B cell (primary cell): ENCODE results near the gene RGS19. TPM values are rescaled to one million over a fixed set of nuclear protein-coding genes. Genes with fewer than 3 reads are reported as not detected.

Experiments used
- ATAC-seq: fragments of 200-7000 bp; cut with Tn5 transposase; one replicate; pipeline ENCODE4 v1.10.0; 2021; ENCODE audit warnings: low read depth, mild to moderate bottlenecking, moderate number of reproducible peaks, moderate library complexity
- CTCF ChIA-PET: fragments of 350-600 bp; sonication (Branson Sonifier 250); formaldehyde crosslinking; loops from one replicate; lab custom pipeline; 2021; ENCODE audit warnings: antibody characterized with exemption, inconsistent platforms; lab: Charles Lee
- POLR2A ChIA-PET: fragments of 350-600 bp; sonication (Branson Sonifier 250); formaldehyde crosslinking; loops from one replicate; lab custom pipeline; 2021; ENCODE audit warnings: antibody characterized with exemption; lab: Charles Lee
- DNase-seq: peaks from one replicate; pipeline ENCODE4 v3.0.0; 2013
- H2AFZ ChIP-seq: 2 replicates; pipeline ENCODE4 v1.6.1; 2012; ENCODE audit warnings: mild to moderate bottlenecking, low read depth, low read length; ENCODE audit not compliant: insufficient read depth, poor library complexity, severe bottlenecking
- H3K27ac ChIP-seq, 2 donors: 1 replicate in 1 of 2; 2 replicates in 1 of 2; pipeline ENCODE4 v1.5.1; 2012 to 2013; ENCODE audit warnings: low read length in 2 of 2, mild to moderate bottlenecking in 2 of 2, moderate library complexity in 1 of 2
- H3K27me3 ChIP-seq, 4 experiments: fragments of 200-600 bp in 1 of 4; sonication (generic) in 1 of 4; replicated peaks in 1 of 4; 1 replicate in 2 of 4; 2 replicates in 2 of 4; pipeline versions ENCODE4 v1.6.1 to v1.7.0; 2013 to 2016; ENCODE audit warnings: low read length in 3 of 4, mild to moderate bottlenecking in 2 of 4, mixed read lengths in 1 of 4, moderate library complexity in 1 of 4; ENCODE audit not compliant: insufficient read depth in 4 of 4, control insufficient read depth in 3 of 4; ENCODE audit errors: control extremely low read depth in 1 of 4
- H3K36me3 ChIP-seq, 2 experiments: replicated peaks in 1 of 2; 1 replicate in 1 of 2; 2 replicates in 1 of 2; pipeline versions ENCODE4 v1.6.1 to v1.7.1; 2013; ENCODE audit warnings: low read length in 1 of 2; ENCODE audit not compliant: insufficient read depth in 2 of 2, control insufficient read depth in 1 of 2; ENCODE audit errors: control extremely low read depth in 1 of 2, extremely low read depth in 1 of 2
- H3K4me1 ChIP-seq, 2 donors: fragments of 200-600 bp in 1 of 2; sonication (generic) in 1 of 2; 1 replicate in 1 of 2; 2 replicates in 1 of 2; pipeline versions ENCODE4 v1.5.1 to v1.6.1; 2013 to 2017; ENCODE audit warnings: low read length in 2 of 2; ENCODE audit not compliant: control insufficient read depth in 2 of 2, insufficient read depth in 2 of 2
- H3K4me2 ChIP-seq: replicated peaks from 2 replicates; pipeline ENCODE3; 2012; ENCODE audit warnings: mild to moderate bottlenecking, low read depth, low read length; ENCODE audit not compliant: poor library complexity, severe bottlenecking
- H3K4me3 ChIP-seq, 5 experiments: fragments of 200-600 bp in 1 of 5; sonication (generic) in 1 of 5; 1 replicate in 3 of 5; 2 replicates in 2 of 5; pipeline versions ENCODE4 v1.5.1 to v1.7.0; 2011 to 2016; ENCODE audit warnings: low read length in 4 of 5, mild to moderate bottlenecking in 4 of 5, low read depth in 2 of 5, control low read depth in 1 of 5, moderate library complexity in 1 of 5; ENCODE audit not compliant: insufficient read depth in 1 of 5; ENCODE audit errors: control extremely low read depth in 1 of 5, extremely low read depth in 1 of 5
- H3K79me2 ChIP-seq: fragments of 200-600 bp; sonication (generic); one replicate; pipeline ENCODE4 v1.6.0; 2016; ENCODE audit warnings: low read length; ENCODE audit not compliant: control insufficient read depth, insufficient read depth
- H3K9ac ChIP-seq: fragments of 200-600 bp; sonication (generic); 2 replicates; pipeline ENCODE4 v1.6.1; 2017; ENCODE audit warnings: mild to moderate bottlenecking, low read length, moderate library complexity
- H3K9me3 ChIP-seq, 3 donors: one replicate each; pipeline versions ENCODE4 v1.6.1 to v1.7.1; 2013; ENCODE audit warnings: low read length in 2 of 3; ENCODE audit not compliant: control insufficient read depth in 2 of 3, insufficient read depth in 1 of 3; ENCODE audit errors: control extremely low read depth in 1 of 3
- H4K20me1 ChIP-seq: 2 replicates; pipeline ENCODE4 v1.6.0; 2012; ENCODE audit warnings: mild to moderate bottlenecking, low read length; ENCODE audit not compliant: insufficient read depth, control insufficient read depth, poor library complexity, severe bottlenecking
- H3K27ac Mint-ChIP-seq: one replicate; pipeline ENCODE4 v1.8.0; 2021; ENCODE audit warnings: mixed read lengths
- H3K27me3 Mint-ChIP-seq: one replicate; pipeline ENCODE4 v1.8.0; 2021; ENCODE audit warnings: mixed read lengths
- H3K4me1 Mint-ChIP-seq: one replicate; pipeline ENCODE4 v1.8.0; 2021; ENCODE audit warnings: mixed read lengths
- H3K4me3 Mint-ChIP-seq: one replicate; pipeline ENCODE4 v1.8.0; 2021; ENCODE audit warnings: mixed read lengths
- H3K9me3 Mint-ChIP-seq: one replicate; pipeline ENCODE4 v1.8.0; 2022; ENCODE audit warnings: mixed read lengths; ENCODE audit not compliant: insufficient read depth
- EZH2 ChIP-seq: IDR thresholded peaks from 2 replicates; pipeline ENCODE4 v1.6.1; 2012; ENCODE audit warnings: borderline replicate concordance, low read depth, mild to moderate bottlenecking, moderate library complexity, low read length; ENCODE audit not compliant: insufficient read depth, poor library complexity, severe bottlenecking
- WGBS: methylation state at CpG from one replicate; pipeline ENCODE4 v1.1.5; 2013; ENCODE audit warnings: missing lambda C conversion rate; ENCODE audit not compliant: insufficient coverage; 5-methylcytosine and 5-hydroxymethylcytosine counted together
- intact Hi-C: fragments of 100-400 bp; cut with micrococcal nuclease; formaldehyde crosslinking; loops from one replicate; pipeline ENCODE4 v1.10.0; 2022
- polyA plus RNA-seq: library from polyadenylated mRNA; depleted of rRNA; stranded (reverse); fragments of >200 nt; gene quantifications from 2 replicates; pipeline ENCODE4 v1.2.3, GENCODE V29; 2012
- total RNA-seq, 2 donors: library from RNA; stranded (reverse); fragments of 120-200 nt in 1 of 2; gene quantifications; 1 replicate in 1 of 2; 2 replicates in 1 of 2; pipeline versions ENCODE4 v1.2.3 to v1.2.4, GENCODE V29; 2013 to 2022
- TF ChIP-seq, protein P1 (sequence below): fragments of 200-600 bp; IDR thresholded peaks from one replicate; pipeline ENCODE4 v1.8.0; 2022; ENCODE audit warnings: antibody characterized with exemption, mild to moderate bottlenecking

The RGS19 gene
- total and polyA plus RNA-seq, 2 donors (not counting 1 experiment from before 2014, with no cell fraction given), result 69.4 to 203 TPM

DNA sequence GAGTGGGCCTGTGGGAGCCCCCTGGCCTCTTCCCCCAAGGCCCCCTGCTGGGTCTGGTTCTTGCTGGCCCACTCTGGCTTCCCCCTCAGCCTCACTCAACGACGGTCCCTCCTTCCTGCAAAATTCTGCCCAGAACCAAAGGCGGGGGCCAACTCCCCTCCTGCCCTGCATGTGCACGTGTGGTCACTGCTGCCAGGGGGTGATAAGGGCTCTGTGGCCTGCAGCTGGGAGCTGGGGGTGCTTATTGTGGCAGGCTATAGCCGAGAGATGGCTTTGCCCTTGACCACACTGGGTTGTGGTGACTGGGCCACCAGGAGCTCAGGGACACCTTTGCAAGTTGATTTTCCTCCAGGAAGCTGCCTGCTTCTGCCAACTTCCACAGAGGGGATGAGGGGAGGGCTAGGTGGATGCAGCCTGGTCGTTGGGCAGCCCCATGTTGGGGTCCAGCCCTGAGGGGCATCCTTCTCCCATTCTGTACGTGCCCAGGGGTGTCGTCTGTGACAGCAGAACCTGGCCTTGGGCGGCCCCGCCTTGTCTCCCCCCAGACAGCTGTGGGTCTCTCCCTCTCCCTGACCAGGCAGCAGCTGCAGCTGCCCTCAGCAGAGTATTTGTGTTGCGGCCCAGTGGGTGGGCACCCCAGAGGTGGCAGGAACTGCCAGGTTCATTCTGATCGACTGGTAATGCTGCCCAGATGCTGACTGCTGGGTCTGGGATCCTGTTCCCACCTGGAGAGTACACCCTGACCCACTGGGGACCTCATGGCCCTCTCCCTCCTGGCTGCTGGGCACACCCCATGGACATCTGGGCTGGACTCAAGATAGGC lies 10.7 kb downstream of the RGS19 start:
- Mint-ChIP-seq H3K9me3 (no peaks in the 10 kb centered on the region), H3K4me1 (peaks cover 68% of the 10 kb centered on the region), H3K27ac (peak overlapping the region; percentile 53), H3K27me3 (no peaks in the 10 kb centered on the region), H3K4me3 (no peak overlapping the region)
- intact Hi-C loops, result no loop called here
- Histone ChIP-seq H3K27ac (no peak overlapping the region), H3K36me3 (peaks cover 0 to 20% of the 10 kb centered on the region in 2 experiments), H3K4me3 (no peak overlapping the region), H3K79me2 (peaks cover 25% of the 10 kb centered on the region), H4K20me1 (peaks cover 44% of the 10 kb centered on the region), H3K4me1 (peaks cover 55 to 87% of the 10 kb centered on the region in 2 donors), H3K27me3 (no peaks in the 10 kb centered on the region), H2AFZ (no peak overlapping the region), H3K9ac (no peak overlapping the region), H3K9me3 (no peaks in the 10 kb centered on the region), H3K4me2 (no peak overlapping the region)
- no peak for TF ChIP-seq EZH2
- TF ChIP-seq, protein P1, sequence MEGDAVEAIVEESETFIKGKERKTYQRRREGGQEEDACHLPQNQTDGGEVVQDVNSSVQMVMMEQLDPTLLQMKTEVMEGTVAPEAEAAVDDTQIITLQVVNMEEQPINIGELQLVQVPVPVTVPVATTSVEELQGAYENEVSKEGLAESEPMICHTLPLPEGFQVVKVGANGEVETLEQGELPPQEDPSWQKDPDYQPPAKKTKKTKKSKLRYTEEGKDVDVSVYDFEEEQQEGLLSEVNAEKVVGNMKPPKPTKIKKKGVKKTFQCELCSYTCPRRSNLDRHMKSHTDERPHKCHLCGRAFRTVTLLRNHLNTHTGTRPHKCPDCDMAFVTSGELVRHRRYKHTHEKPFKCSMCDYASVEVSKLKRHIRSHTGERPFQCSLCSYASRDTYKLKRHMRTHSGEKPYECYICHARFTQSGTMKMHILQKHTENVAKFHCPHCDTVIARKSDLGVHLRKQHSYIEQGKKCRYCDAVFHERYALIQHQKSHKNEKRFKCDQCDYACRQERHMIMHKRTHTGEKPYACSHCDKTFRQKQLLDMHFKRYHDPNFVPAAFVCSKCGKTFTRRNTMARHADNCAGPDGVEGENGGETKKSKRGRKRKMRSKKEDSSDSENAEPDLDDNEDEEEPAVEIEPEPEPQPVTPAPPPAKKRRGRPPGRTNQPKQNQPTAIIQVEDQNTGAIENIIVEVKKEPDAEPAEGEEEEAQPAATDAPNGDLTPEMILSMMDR, result no peak
- CTCF ChIA-PET, result interaction anchor here (1.1 to 2.3 kb wide), 7 partner anchors 9 to 52 kb away, joined by 3 to 10 read pairs (median 8); partner anchors contain the start of genes LKAAEAR1 and RGS19
- 64% methylated on average over 8 of the region's 12 CpGs for WGBS
- DNase-seq (no peak), ATAC-seq (no peak)
- POLR2A ChIA-PET, result interaction anchor here (2.5 kb wide), 1 partner anchor 10 kb away, joined by 19 read pairs; the partner anchor contains the start of genes OPRL1 and RGS19
